NCI-H526 treated with DMSO at 0.1 percent for 48 hours (cell line): ENCODE results near the gene CAMSAP3.
A peak's percentile ranks its signal among the peaks of the same experiment; 100 is the strongest.

Experiments
- DNase-seq: peaks from one replicate; lab custom pipeline; 2025; lab: John Stamatoyannopoulos, UW

The CAMSAP3 gene

DNA sequence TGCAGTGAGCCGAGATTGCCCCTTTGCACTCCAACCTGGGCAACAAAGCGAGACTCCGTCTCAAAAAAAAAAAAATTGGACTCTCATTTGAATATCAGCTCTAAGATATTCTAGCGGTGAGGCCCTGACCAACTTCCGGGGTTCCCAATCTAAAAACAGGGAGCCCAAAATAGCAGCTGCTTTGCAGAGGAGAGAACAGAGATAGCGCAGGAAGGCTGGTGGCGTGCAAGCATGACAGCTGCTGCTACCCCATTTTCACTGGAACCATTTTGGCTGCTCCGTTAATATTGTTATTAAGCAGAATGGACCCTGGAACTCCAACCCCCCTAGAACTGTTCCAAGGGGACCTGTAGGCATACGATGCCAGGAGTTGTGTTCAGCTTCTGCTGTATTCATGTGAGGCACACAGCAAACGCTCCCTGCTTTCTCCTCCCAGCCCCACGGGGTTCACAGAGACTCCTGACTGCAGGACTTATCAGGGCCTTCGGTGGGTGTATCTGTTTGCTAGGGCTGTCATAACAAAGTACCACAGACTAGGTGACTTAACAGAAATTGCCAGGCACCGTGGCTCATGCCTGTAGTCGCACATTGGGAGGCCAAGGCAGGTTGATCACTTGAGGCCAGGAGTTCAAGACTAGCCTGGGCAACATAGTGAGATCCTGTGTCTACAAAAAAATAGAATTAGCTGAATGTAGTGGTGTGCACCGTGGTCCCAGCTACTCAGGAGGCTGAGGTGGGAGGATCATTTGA is 52.8 kb downstream of the CAMSAP3 start:
- no peak for DNase-seq

DNA sequence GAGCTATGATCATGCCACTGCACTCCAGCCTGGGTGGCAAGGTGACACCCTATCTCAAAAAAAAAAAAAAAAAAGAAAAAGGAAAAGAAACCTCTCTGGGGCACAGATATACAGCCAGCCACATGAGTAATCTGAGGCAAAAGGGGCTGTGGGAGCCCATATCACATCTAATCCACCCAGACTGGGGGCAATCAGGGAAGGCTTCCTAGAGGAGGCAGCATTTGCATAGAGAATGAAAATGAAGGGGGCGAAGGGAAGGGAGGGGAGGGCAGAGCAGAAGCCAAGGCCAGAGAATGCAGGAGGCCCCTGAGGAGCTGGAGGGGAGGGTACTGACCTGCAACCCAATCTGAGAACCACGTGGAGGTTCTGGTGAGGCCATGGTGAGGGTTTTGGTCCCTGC is 54.5 kb downstream of the CAMSAP3 start:
- no peak for DNase-seq

DNA sequence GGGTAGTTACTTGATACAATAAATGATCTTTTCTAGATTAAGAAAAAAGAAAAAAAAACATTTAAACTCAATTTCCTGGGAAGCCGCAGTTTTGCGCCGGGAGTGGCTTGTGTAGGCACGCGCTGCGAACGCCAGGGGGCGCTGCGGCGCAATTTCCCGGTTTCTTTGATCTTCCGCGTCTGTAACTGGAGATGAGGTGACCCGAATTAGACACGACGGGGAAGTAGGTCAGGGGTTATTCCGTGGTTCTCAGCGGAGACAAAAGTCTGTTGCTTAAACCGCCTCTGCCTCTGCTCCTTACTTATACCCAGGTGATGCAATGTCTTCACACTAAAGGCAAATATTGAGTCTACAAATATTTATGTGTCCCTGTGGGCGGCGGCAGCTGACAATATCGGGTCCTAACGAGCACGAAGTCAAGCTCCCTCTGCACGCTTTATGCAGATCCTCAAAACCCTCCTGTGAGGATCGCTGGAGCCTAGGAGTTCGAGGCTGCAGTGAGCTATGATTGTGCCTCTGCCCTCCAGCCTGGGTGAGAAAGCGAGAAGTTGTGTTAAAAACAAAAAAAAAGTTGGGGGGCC is 56.5 kb downstream of the CAMSAP3 start:
- peak; percentile 3 for DNase-seq

DNA sequence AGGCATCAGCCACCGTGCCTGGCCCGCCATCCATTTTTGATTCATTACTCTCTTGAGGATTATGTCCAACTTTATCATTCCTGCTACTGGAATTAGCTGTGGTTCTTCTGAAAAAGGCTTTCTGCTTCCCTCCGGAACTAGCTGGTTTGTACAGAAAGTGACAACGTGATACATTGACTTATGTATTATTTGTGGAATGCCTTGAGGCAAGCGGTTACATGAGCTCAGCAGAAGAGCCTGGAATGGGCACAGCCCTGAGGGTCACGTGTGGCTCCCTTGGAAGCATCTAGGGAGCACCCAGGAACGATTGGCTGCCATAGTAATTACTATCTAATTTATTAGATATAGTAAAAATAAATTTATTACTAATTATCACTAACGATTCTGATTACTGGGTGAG is 58.7 kb downstream of the CAMSAP3 start:
- no peak for DNase-seq

DNA sequence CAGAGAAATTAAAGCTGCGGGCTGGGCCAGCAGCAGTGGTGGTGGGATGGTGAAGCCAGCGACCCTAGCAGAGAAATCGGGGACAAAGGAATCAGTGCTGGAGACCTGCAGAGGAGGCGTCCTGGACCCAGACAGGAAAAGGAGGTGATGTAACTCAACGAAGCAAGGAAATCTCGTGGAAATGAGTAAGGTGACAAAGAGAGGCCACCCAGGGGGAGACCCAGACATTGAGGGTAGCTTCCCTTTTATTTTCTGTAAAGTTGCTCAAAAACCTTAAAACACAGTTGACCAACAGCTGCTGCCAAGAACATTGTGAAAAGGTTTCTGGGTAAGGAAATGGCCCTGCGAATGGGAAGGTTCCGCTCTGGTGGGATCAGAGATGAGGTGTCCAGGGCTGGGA is 59.9 kb downstream of the CAMSAP3 start:
- no peak for DNase-seq

DNA sequence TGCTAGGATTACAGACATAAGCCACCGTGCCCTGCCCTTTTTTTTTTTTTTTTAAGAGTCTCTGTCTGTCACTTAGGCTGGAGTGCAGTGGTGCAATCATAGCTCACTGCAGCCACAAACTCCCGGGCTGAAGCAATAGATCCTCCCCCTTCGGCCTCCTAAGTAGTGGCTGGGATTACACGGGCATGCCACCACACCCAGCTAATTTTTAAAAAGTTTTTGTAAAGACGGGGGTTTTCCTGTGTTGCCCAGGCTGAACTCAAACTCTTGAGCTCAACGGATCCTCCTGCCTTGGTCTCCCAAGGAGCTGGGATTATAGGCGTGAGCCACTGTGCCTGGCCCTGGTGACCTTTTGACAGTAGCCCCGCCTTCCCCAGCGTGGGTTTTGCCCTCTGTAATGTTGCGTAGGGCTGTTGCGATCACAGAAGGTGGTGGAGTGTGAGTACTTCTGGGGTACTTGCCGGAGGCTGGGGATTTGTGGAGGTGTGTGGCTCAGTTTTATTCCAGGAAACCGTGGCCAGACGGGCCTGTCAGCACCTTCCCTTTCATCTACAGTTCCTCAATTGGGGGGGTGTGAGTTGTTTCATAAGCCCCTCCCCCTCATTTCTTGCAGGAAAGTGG is 61.6 kb downstream of the CAMSAP3 start:
- DNase-seq, result no peak

DNA sequence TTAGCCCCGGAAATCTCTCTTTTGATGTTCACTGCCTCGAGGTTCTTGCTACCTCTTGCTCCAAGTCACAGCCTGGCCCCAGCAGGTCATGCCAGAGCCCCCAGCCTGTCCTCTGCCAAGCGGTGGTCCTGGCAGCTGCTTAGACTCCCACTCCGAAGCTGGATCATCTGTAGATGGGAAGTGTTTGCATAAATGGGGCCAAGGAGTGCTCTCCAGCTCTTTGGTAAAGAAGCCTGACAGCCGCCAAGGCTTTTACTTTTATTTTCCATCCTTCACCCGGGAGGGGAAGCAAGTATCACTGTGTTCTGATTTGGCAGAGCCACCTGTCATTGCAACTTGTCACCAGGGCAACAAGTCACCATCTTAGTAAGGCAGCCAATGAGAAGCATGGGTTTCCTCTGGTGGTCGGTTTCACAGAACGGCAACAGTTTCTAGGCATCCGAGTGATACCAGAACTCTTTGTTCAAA is 62.6 kb downstream of the CAMSAP3 start:
- DNase-seq, result no peak

DNA sequence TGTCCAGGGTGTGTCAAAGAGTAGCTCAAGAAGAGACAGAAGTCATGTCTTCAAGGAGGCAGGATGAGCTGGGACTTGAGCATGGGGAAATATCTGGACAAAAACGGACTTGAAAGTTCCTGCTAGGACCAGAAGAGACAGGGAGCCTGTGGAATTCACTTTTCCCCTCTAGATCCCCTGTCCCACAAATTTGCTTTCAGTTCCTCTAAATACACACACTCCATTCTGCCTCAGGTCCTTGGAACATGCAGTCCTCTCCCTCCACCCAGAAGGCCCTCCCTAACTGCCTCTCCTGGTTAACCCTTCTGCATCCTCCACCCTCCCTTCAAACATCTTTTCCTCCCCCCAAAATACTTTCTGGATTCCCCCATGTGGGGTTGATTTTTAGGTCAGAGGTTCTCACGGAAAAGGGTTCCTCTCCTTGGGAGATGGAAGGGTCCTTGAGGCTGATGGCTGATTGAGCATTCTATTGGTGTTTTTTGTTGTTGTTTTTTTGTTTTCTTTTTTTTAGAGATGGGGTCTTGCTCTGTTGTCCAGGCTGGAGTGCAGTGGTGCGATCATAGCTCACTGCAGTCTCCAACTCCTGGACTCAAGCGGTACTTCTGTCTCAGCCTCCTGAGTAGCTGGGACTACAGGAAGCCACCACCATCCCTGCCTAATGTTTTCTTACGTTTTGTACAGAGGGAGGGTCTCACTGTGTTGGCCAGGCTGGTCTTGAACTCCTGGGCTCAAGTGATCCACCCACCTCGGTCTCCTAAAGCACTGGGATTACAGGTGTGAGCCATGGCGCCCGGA is 66.3 kb downstream of the CAMSAP3 start:
- DNase-seq, result no peak

DNA sequence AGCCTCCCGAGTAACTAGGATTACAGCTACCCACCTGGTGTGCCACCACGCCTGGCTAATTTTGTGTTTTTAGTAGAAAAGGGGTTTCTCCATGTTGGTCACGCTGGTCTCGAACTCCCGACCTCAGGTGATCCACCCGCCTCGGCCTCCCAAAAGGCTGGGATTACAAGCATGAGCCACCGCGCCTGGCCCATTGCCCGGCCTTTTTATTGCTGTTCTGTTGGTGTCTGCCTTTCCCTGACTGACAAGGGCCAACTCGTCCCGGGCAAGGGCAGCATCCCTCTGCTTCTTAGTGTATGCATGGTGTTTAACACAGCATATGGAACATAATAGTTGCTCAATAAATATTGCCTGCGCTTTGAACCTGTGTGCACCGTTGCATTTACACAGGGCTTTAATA is 67.0 kb downstream of the CAMSAP3 start:
- no peak for DNase-seq

DNA sequence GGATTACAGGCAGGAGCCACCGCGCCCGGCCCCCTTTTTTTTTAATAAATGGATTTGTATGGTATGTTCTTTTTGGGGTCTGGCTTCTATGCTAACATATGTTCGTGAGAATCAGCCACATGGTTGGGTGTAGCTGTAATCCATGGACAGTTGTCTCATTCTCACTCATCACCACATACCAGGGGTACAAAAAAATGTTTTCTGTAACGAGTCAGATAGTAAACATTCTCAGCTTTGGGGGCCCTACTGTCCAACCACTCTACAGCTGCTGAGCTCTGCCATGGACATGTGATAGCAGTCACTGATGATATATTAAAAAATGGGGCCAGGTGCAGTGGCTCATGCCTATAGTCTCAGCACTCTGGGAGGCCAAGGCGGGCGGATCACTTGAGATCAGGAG is 68.0 kb downstream of the CAMSAP3 start:
- DNase-seq, result no peak

DNA sequence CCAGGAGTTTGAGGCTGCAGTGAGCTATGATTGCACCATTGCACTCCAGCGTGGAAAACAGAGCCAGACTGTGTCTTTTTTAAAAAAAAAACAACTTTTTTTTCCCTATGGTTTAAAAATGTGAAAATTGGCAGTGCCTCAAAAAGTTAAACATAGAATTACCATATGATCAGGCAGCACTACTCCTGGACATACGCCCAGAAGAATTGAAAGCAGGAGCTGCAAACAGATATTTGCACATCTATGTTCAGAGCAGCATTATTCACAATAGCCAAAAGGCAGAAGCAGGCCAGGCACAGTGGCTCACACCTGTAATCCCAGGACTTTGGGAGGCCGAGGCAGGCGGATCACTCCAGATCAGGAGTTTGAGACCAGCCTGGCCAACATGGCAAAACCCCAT is 69.4 kb downstream of the CAMSAP3 start:
- no peak for DNase-seq
